ENCODE data around the gene STRADA.
A peak's percentile ranks its signal among the peaks of the same experiment; 100 is the strongest.

The STRADA gene

GRCh38 chr17:63700528-63701455 is 40.8 kb downstream of the STRADA start:
- DNase-seq, result peak; percentile 62

- DNase-seq, result peak; percentile 47
Measured at GRCh38 chr17:63699638-63700527, 41.7 kb downstream of the STRADA start, which contains the start of gene LIMD2. Gene LIMD2, minus strand, starts transcription at chr17:63700125. Its CDS starts 827 bp downstream, at chr17:63699298.

- DNase-seq, result peak; percentile 45
Measured at GRCh38 chr17:63698886-63699637, 42.5 kb downstream of the STRADA start.

GRCh38 chr17:63698381-63698885 is 43.2 kb downstream of the STRADA start:
- DNase-seq, result no peak

DNA sequence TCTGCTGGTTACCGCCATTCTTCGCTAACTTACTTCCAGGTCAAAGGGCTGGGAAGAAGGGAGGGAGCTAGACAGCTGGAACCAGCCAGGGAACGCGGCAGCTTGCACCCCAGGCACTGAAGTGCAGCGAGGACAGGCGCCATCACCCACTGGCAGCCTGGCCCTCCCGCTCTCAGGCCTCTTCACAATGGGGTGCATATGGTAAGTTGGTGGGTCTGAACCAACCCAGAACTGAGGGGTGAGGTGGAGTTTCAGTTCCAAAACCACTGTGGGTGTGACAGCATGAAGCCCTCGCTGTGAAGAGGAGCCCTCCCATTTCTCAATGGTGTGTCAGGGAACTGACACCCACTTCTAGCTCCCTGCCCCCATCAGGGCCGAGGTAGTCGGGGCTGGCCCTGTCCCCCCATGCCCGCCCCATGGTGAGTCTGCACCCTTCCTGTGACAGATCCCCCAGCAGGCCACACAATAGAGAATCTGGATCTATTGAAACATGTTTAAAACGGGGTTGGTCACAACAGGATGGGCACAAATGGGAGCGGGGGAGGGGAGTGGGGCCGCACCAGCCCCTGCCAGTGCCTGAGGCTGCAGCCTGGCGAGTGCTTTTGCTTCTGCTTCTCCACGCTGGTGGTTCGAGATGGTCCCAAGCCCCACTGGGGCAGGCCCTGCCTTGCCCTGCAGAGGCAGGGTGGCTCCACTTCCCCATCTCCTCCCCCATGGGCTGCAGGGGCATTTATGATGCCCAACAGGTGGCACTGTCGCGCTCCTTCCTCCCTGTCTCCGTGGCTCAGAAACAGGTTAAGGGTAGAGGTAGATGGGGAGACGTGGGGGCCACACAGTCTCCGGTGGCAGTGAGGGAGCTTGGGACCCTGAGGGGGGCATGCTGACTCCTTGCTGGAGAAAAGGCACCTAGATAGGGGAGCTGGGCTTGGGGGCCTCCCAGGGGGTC is 44.0 kb downstream of the STRADA start:
- peak; percentile 79 for DNase-seq

DNA sequence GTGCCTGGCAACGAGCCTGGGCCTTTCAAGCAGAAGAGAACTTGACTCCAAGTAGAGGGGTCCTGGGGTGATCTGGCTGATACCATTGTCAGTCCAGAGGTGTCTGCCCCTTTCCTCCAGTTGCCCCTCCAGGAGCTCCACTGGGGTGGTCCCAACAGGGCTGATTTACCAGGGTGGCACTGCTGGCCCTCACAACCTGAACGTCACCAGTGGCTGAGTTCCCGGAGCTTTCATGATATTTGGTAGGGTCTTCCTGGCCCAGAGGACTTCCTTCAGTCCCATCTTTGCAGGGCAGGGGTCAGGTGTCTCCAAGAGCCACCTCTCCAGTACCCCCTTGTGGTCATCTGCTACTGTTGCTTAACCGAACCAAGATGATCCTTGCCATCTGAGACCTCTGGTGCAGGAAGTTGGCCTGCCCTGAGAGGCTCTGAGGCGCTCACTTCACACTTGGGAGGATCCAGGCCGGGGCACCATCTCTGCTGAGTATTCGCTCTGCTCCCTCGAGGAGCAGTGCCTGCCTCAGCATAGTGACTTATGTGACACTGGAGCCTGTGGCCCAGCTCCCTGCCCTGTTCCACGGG is 45.1 kb downstream of the STRADA start:
- DNase-seq, result peak; percentile 32

DNA sequence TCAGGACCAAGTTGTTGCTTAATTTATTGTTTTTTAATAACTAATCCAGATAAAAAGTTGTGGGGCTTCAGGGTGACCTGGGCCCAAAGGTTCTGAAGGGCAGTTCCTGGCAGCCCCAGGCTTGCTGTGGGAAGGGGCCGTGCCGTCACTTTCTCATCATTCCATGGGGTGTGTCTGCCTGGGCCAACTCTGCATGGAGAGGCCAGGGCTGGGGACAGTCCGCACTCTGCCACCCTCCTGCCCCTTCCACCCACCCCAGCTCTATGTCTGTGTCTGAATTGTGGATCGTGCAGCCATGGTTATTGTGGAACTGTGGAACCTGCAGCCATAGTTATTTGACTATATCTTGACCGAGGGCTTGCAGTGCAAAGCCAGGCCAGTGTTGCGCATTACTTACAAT is 45.7 kb downstream of the STRADA start:
- DNase-seq, result no peak

GRCh38 chr17:63694950-63695773 is 46.4 kb downstream of the STRADA start:
- no peak for DNase-seq

- DNase-seq, result no peak
Measured at GRCh38 chr17:63694229-63694949, 47.2 kb downstream of the STRADA start.

DNA sequence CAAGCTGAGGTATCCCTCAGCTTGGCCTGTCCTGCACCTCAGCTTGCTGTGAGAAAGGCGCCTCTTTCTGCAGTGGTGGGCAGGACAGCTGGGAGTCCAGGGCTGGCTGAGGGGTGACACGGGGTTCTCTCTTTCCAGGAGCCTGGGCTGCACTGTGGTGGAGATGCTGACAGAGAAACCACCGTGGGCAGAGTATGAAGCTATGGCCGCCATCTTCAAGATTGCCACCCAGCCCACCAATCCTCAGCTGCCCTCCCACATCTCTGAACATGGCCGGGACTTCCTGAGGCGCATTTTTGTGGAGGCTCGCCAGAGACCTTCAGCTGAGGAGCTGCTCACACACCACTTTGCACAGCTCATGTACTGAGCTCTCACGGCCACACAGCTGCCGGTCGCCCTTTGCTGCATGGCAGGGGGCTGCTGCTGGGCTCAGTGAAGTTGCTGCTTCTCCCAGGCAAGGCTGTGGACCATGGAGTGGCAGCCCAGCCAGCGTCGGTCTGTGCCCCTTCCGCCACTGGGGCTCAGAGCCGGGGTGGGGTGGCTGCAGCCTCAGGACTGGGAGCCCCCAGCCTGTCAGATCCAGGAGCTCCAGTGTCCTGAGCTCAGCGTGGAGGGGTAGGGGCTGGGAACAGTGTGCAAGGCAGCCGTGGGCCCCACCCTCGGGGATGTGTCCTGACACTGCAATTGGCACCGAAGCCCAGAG is 48.0 kb downstream of the STRADA start:
- no peak for DNase-seq

DNA sequence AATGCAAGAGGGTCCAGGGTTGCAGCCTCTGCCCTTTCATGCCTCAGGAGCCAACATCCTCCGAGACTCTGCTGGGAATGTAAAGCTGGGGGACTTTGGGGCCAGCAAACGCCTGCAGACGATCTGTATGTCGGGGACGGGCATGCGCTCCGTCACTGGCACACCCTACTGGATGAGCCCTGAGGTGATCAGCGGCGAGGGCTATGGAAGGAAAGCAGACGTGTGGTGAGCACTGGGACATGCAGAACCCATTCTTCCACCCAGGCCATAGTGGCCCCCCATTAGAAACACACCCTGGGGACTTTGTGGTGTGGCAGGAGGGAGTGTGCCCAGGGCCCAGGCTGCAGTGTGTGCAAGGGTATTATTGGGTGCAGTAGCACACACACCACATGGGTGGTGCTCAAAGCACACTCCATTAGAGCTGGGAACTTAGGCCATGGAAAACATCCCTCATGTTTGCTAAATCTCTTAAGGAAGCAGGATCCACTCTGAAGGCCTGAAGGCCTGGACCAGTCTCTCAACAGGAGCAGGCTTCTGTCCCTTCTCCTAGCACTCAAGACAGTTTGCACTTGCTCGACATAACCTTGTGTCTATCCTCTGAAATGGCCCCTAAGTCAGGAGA is 49.3 kb downstream of the STRADA start:
- DNase-seq, result no peak

DNA sequence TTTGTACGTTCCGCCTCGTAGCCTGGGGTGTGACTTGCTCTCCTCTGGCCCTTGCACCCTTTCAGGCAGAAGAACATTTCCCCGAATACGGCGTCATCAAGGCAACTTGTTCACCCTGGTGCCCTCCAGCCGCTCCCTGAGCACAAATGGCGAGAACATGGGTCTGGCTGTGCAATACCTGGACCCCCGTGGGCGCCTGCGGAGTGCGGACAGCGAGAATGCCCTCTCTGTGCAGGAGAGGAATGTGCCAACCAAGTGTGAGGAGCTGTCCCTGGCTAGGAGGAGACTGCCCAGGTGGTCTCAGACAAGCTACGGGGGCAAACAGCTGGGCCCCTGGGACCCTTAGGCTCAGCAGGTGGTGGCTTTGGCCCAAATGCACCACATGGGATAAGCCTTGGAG is 52.1 kb downstream of the STRADA start:
- DNase-seq, result no peak

- DNase-seq, result no peak
Measured at GRCh38 chr17:63688396-63689020, 53.1 kb downstream of the STRADA start.

DNA sequence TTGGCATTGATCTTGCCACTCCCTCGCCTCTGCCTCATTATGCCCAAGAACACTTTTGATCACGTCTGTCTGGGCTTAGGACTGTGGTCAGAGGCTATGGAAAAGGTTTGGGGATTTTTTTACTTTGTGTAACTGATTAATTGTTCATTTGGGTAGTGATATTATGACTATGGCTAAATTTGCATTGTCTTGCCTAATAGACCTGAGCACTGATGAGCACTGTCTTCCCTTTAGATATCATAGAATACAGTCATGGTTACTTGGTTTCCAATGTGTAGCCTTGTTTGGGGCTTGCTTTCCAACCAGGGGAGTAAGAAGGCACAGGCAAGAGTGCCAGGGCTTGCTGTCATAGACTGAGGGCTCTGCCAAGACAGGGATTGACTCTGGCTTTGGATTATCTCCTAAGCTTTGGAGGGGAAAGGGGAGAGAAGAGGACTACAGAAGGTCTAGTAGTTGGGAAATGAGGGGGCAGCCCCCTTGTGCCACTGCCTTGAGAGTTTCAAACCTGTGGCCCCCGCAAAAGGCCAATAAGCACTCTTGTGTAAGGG is 55.4 kb downstream of the STRADA start:
- no peak for DNase-seq

GRCh38 chr17:63685578-63685977 is 56.0 kb downstream of the STRADA start:
- no peak for DNase-seq

DNA sequence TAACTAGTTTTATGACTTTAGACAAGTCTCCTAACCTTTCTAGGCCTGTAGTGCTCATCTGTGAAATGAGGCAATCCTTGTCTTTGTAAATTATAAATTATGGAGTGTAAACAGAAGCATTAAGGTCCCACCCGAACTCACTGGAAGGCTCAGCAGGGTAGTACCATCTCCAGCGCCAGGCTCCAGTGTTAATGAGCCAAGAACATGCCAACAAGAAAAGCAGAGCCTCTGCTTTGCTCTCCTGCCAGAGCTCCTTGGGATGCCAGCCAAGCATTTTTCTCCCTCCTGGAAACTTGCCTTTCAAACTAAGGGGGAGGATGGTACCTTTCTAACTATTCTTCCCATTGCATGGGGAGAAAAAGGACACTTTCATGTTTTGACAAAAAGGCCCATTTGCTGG is 56.6 kb downstream of the STRADA start:
- no peak for DNase-seq

DNA sequence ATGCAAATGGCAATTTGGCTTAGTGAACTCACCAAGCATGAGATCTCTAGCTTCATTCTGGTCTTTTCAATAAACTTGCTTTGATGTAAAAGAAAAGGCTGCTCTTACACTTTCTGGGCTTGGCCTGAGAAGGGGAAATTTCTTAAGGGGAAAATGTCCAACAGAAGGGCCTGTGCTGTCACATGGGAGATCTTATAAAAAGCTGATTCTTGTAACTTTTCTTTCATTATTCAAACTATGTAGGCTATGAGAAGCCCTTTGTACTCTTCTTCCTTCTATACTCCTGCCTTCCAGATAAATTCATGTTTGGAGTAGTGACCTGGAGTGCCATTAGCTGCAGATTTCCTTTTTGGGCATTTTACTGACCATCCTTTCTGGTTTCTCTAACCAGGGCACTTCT is 58.6 kb downstream of the STRADA start:
- DNase-seq, result no peak

Data from RPMI8226 (cell line).